ENCODE data around the gene OTUB2.
A peak's percentile ranks its signal among the peaks of the same experiment; 100 is the strongest.

OTUB2 gene

DNA sequence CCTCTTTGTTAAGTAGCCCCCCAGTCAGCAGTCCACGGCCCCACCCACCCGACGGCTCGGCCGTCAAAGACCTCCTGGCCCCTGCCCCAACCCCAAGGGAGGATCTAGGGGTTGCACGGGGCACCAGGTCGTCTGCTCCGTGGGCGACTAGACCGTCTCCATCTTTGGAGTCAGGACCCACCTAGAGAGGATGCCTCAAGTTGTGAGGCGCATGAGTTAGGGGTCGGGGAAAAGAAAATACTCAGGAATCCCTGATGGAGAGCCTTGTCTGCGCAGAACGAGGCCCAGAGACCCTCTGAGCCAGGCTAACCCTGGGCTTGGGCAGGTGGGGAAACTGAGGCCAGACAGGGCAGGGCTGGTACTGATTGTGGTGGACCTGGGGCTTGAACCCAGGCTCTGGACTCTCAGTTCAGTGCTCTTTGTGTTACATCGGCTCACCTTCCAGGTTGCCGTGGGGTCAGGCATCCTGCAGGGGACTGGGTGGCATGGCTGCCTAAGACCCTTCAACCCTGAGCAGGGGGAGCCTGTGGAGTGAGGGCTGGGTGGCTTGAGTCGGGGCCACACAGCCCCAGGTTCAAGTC lies 839 bp downstream of the OTUB2 start:
- Histone ChIP-seq H3K9me3 (ENCODE audit: control insufficient read depth, insufficient read depth, low read length) (no peaks in the 10 kb centered on the region), H3K36me3 (ENCODE audit: control insufficient read depth, insufficient read depth, low read length) (no peaks in the 10 kb centered on the region), H3K4me1 (ENCODE audit: control insufficient read depth, insufficient read depth, low read length) (peaks cover 2% of the 10 kb centered on the region), H3K9ac (ENCODE audit: low read depth, low read length) (no peak overlapping the region), H3K27me3 (ENCODE audit: control insufficient read depth, insufficient read depth, low read length) (peaks cover 3% of the 10 kb centered on the region), H3K4me3 (ENCODE audit: low read depth, low read length) (peak overlapping the region; percentile 46)

DNA sequence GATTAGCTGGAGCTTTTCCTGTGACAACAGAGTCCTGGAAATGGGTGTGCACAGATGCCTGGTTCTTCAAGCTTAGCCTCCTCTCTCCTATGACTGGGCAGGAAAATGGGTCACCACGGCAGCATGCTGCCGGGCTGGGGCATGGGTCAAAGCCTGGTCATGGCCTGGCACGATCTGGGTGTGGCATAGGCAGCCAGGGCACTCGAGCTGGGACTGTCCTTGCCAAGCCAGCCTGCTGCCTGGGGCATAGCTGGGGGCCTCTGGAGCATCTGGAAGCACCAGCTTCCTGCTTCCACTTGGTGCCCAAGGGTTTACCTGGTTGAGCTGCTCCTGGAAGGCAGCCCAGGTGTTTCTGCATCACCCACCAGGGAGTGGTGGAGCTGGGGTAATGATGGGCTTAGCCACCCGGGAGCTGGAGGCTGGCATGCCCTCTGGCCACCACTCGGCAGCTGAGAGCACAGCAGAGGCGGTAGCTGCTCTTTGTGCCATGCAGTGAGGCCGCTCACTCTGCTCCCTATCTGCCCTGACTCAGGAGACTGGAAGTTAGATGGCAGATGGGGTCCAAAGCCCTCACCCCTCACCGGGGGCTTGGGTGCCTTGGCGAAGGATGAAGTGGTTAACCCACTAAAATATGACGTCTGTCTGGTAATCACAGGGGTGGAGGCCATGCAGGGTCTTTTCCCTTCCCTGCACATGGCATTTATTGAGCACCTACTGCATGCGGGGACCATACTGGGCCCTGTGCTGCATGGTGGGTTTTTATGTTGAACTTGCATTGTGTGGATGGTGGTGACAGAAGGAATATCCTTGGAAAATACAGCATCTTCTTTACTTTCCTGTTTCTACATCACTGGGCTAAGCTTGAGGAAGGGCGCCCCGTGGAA lies 1.7 kb downstream of the OTUB2 start:
- H3K9me3 ChIP-seq (ENCODE audit: control insufficient read depth, insufficient read depth, low read length) = no peaks in the 10 kb centered on the region
- H3K36me3 ChIP-seq (ENCODE audit: control insufficient read depth, insufficient read depth, low read length) = no peaks in the 10 kb centered on the region
- peaks cover 3% of the 10 kb centered on the region for H3K27me3 ChIP-seq (ENCODE audit: control insufficient read depth, insufficient read depth, low read length)
- no peak overlapping the region for H3K9ac ChIP-seq (ENCODE audit: low read depth, low read length)
- no peak overlapping the region for H3K4me3 ChIP-seq (ENCODE audit: low read depth, low read length)
- peaks cover 2% of the 10 kb centered on the region for H3K4me1 ChIP-seq (ENCODE audit: control insufficient read depth, insufficient read depth, low read length)

DNA sequence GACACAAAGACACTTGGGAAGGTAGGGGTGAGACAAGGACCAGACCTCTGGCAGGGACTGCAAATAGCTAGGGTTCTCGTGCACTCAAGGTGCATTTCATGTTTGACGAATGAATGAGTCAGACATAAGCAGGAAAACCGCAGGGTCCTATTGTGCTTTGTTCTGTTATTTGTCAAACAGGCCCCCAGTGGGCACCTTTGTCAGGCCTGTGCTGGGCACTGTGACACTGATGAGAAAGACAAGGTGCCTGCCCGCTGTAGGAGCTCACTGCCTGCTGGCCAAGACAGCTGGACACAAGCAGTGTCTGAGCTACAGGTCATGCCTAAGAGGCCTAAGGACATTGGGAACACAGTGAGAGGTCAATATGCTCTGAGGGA lies 2.3 kb downstream of the OTUB2 start:
- H3K9me3 ChIP-seq (ENCODE audit: control insufficient read depth, insufficient read depth, low read length) = no peaks in the 10 kb centered on the region
- peaks cover 2% of the 10 kb centered on the region for H3K4me1 ChIP-seq (ENCODE audit: control insufficient read depth, insufficient read depth, low read length)
- no peak overlapping the region for H3K4me3 ChIP-seq (ENCODE audit: low read depth, low read length)
- no peaks in the 10 kb centered on the region for H3K36me3 ChIP-seq (ENCODE audit: control insufficient read depth, insufficient read depth, low read length)
- H3K27me3 ChIP-seq (ENCODE audit: control insufficient read depth, insufficient read depth, low read length) = peaks cover 3% of the 10 kb centered on the region
- H3K9ac ChIP-seq (ENCODE audit: low read depth, low read length) = no peak overlapping the region

GRCh38 chr14:94029265-94029664 lies 3.1 kb downstream of the OTUB2 start:
- H3K36me3 ChIP-seq (ENCODE audit: control insufficient read depth, insufficient read depth, low read length) = no peaks in the 10 kb centered on the region
- no peak overlapping the region for H3K4me3 ChIP-seq (ENCODE audit: low read depth, low read length)
- H3K27me3 ChIP-seq (ENCODE audit: control insufficient read depth, insufficient read depth, low read length) = peaks cover 3% of the 10 kb centered on the region
- peaks cover 2% of the 10 kb centered on the region for H3K4me1 ChIP-seq (ENCODE audit: control insufficient read depth, insufficient read depth, low read length)
- no peak overlapping the region for H3K9ac ChIP-seq (ENCODE audit: low read depth, low read length)
- no peaks in the 10 kb centered on the region for H3K9me3 ChIP-seq (ENCODE audit: control insufficient read depth, insufficient read depth, low read length)

DNA sequence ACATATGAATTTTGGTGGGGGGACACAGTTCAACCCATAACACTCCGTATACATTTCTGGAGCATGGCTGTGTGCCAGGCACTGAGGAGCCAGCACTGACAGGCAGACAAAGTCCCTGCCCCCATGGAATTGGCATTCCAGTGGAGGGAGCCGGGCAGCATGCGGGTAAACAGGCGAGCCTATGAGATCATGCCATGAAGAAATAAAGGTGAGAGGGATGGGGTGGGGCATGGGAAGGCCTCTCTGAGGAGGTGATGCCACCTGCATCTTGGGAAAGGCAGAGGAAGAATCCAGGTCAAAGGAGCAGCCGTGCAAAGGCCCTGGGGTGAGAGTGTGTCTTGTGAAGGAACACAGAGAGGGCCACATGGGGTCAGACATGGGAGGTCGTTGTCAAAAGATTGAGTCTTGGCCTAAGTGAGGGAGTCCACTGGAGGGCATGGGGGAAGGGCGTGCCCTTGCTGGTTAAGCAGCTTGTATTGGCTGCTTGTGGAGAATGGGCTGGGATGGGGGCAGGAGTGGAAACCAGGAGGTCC lies 3.6 kb downstream of the OTUB2 start:
- no peaks in the 10 kb centered on the region for H3K9me3 ChIP-seq (ENCODE audit: control insufficient read depth, insufficient read depth, low read length)
- no peak overlapping the region for H3K4me3 ChIP-seq (ENCODE audit: low read depth, low read length)
- peaks cover 3% of the 10 kb centered on the region for H3K27me3 ChIP-seq (ENCODE audit: control insufficient read depth, insufficient read depth, low read length)
- no peaks in the 10 kb centered on the region for H3K36me3 ChIP-seq (ENCODE audit: control insufficient read depth, insufficient read depth, low read length)
- H3K4me1 ChIP-seq (ENCODE audit: control insufficient read depth, insufficient read depth, low read length) = peaks cover 2% of the 10 kb centered on the region
- no peak overlapping the region for H3K9ac ChIP-seq (ENCODE audit: low read depth, low read length)

DNA sequence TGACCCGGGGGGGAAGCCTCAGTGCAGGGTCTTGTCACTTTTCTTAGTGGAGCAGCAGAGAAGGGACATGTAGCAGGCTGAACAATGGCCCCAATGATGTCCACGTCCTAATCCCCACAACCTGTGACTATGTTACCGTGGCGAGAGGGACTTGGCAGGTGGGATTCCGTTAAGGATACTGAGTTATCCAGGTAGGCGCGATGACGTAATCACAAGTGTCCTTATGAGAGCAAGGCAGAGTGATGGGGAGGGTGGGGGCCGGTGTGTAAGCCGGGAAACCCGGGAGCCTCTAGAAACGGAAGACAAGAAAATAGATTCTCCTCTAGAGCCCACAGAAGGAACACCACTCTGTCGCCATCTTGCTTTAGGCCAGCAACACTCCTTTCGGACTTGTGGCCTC lies 4.4 kb downstream of the OTUB2 start:
- no peaks in the 10 kb centered on the region for H3K9me3 ChIP-seq (ENCODE audit: control insufficient read depth, insufficient read depth, low read length)
- peaks cover 3% of the 10 kb centered on the region for H3K27me3 ChIP-seq (ENCODE audit: control insufficient read depth, insufficient read depth, low read length)
- H3K9ac ChIP-seq (ENCODE audit: low read depth, low read length) = no peak overlapping the region
- H3K4me3 ChIP-seq (ENCODE audit: low read depth, low read length) = no peak overlapping the region
- H3K4me1 ChIP-seq (ENCODE audit: control insufficient read depth, insufficient read depth, low read length) = peaks cover 2% of the 10 kb centered on the region
- no peaks in the 10 kb centered on the region for H3K36me3 ChIP-seq (ENCODE audit: control insufficient read depth, insufficient read depth, low read length)

DNA sequence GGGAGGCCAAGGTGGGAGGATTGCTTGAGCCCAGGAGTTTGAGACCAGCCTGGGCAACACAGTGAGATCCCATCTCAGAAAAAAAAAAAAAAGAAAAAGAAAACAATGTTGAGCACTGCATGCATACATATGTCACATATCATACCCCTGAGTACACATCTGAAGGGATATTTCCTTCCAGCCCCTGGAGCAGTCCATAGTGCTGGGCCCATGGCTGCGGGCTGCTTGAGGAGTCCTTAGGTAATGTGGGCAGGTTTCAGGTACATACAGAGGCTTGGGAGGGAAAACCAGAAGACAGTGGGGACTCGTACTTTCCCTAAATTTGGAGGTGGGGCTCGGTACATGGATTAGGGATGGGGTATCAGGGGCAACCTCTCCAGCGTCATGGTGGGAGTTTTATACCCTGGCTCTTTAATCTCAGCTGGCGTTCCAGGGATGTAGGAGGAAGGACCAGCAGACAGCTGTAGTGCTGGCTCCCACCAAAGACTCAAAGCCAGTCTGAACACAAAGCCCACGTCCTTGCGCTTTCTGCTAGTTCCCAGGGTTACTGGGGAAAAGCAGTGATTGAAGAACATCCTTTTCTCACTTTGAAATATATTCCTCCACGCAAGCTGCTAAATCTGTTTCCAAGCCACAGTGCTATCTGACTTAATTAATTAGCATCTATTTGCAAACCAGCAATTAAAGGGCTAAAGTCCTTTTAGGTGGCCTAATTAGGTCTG lies 5.2 kb downstream of the OTUB2 start:
- no peaks in the 10 kb centered on the region for H3K36me3 ChIP-seq (ENCODE audit: control insufficient read depth, insufficient read depth, low read length)
- no peak overlapping the region for H3K4me3 ChIP-seq (ENCODE audit: low read depth, low read length)
- peaks cover 2% of the 10 kb centered on the region for H3K4me1 ChIP-seq (ENCODE audit: control insufficient read depth, insufficient read depth, low read length)
- no peaks in the 10 kb centered on the region for H3K9me3 ChIP-seq (ENCODE audit: control insufficient read depth, insufficient read depth, low read length)
- H3K27me3 ChIP-seq (ENCODE audit: control insufficient read depth, insufficient read depth, low read length) = peaks cover 3% of the 10 kb centered on the region
- H3K9ac ChIP-seq (ENCODE audit: low read depth, low read length) = no peak overlapping the region

GRCh38 chr14:94031883-94032279 lies 5.7 kb downstream of the OTUB2 start:
- Histone ChIP-seq H3K27me3 (ENCODE audit: control insufficient read depth, insufficient read depth, low read length) (peaks cover 3% of the 10 kb centered on the region), H3K36me3 (ENCODE audit: control insufficient read depth, insufficient read depth, low read length) (no peaks in the 10 kb centered on the region), H3K4me3 (ENCODE audit: low read depth, low read length) (no peak overlapping the region), H3K9ac (ENCODE audit: low read depth, low read length) (no peak overlapping the region), H3K9me3 (ENCODE audit: control insufficient read depth, insufficient read depth, low read length) (no peaks in the 10 kb centered on the region), H3K4me1 (ENCODE audit: control insufficient read depth, insufficient read depth, low read length) (peaks cover 3% of the 10 kb centered on the region)

GRCh38 chr14:94034886-94035285 lies 8.7 kb downstream of the OTUB2 start:
- Histone ChIP-seq H3K36me3 (ENCODE audit: control insufficient read depth, insufficient read depth, low read length) (peaks cover 2% of the 10 kb centered on the region), H3K9ac (ENCODE audit: low read depth, low read length) (no peak overlapping the region), H3K4me1 (ENCODE audit: control insufficient read depth, insufficient read depth, low read length) (peaks cover 3% of the 10 kb centered on the region), H3K4me3 (ENCODE audit: low read depth, low read length) (no peak overlapping the region), H3K9me3 (ENCODE audit: control insufficient read depth, insufficient read depth, low read length) (no peaks in the 10 kb centered on the region), H3K27me3 (ENCODE audit: control insufficient read depth, insufficient read depth, low read length) (no peaks in the 10 kb centered on the region)

GRCh38 chr14:94036313-94037167 lies 10.4 kb downstream of the OTUB2 start:
- Histone ChIP-seq H3K9me3 (ENCODE audit: control insufficient read depth, insufficient read depth, low read length) (no peaks in the 10 kb centered on the region), H3K36me3 (ENCODE audit: control insufficient read depth, insufficient read depth, low read length) (peaks cover 2% of the 10 kb centered on the region), H3K4me3 (ENCODE audit: low read depth, low read length) (no peak overlapping the region), H3K4me1 (ENCODE audit: control insufficient read depth, insufficient read depth, low read length) (peaks cover 3% of the 10 kb centered on the region), H3K27me3 (ENCODE audit: control insufficient read depth, insufficient read depth, low read length) (no peaks in the 10 kb centered on the region), H3K9ac (ENCODE audit: low read depth, low read length) (no peak overlapping the region)

DNA sequence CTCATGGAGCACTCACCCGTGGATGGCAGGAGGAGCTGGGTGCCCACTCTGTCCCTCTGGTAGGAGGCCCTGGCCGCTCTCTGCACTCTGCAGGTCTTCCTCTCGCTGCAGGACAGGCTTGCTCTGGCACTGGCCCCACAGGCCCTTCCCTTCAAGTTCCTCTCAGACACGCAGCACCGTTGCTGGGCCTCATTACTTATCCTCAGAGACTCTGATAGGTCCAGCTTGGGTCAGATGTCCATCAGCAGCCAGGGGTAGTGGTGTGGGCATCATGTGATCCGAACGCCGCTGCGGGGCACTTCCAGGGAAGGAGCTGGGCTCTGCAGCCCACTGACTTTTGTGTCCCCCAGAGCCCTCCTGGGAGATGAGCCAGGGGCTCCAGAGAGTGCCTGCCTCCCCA lies 11.8 kb downstream of the OTUB2 start:
- Histone ChIP-seq H3K36me3 (ENCODE audit: control insufficient read depth, insufficient read depth, low read length) (peaks cover 2% of the 10 kb centered on the region), H3K4me1 (ENCODE audit: control insufficient read depth, insufficient read depth, low read length) (peaks cover 3% of the 10 kb centered on the region), H3K9me3 (ENCODE audit: control insufficient read depth, insufficient read depth, low read length) (no peaks in the 10 kb centered on the region), H3K9ac (ENCODE audit: low read depth, low read length) (no peak overlapping the region), H3K4me3 (ENCODE audit: low read depth, low read length) (no peak overlapping the region), H3K27me3 (ENCODE audit: control insufficient read depth, insufficient read depth, low read length) (no peaks in the 10 kb centered on the region)

All from iPS-15b (cell line).